GM12891 (cell line): ENCODE results near the gene NABP2.

ENCODE experiments used
- POLR2A ChIP-seq: IDR thresholded peaks from 2 replicates; pipeline ENCODE4 v1.6.1; 2011; ENCODE audit warnings: low read depth, low read length, control low read depth
- POLR2AphosphoS5 ChIP-seq: IDR thresholded peaks from 2 replicates; pipeline ENCODE4 v1.6.1; 2011; ENCODE audit warnings: low read depth, low read length, control low read depth

- no peak for TF ChIP-seq POLR2A
- TF ChIP-seq POLR2AphosphoS5 = no peak
These were observed 24.6 kb downstream of the NABP2 start for GRCh38 chr12:56248711-56249110.
